Activated gamma-delta T cell treated with anti-CD3 and anti-CD28 coated beads, Interleukin-2, amount 50 U/mL, for 16 hours (primary cell): ENCODE data around the gene TTLL11.
A peak's percentile ranks its signal among the peaks of the same experiment; 100 is the strongest.
"Not testable (repeated sequence)": the region's sequence is repeated elsewhere in the genome, so short reads cannot be mapped to it uniquely, and the experiment has no call there.

ENCODE experiments used
- DNase-seq: peaks from one replicate; pipeline ENCODE4 v3.0.0-alpha.2; 2020; ENCODE audit warnings: low read depth

TTLL11 gene

DNA sequence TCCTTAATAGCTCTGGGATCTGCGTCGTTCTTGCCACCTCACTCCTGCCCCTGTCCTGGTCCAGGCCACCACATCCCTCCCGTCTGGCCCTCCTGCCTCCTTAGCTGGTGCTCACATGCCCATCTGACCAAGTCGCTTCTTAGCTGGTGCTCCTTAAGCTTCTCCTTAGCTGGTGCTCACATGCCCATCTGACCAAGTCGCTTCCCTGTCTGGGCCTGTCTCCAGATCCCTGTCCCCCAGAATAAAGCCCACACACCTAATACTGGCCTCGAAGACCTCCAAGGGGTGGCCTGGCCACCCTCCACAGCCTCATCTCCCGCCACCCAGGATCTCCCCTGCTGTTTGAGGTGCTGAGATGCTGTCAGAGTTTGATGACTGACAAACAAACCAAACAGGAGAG, 31.4 kb upstream of the TTLL11 start:
- DNase-seq: no peak

DNA sequence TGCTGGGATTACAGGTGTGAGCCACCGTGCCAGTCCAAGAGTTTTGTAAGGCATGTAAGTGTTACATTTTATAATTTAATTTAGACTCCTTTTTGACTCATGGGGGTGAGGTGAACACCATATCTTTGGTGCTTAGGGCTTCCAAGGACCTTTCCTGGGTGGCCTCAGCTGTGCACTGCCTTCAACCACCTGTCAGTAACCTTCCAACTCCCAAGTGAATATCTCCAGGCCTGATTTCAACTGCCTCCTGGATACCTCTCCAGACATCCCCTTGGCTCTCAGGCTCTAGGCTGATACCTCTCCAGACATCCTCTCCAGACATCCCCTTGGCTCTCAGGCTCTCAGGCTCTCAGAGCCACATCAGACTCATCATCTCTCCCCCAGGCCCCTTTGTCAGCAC, 30.9 kb upstream of the TTLL11 start:
- DNase-seq: no peak

DNA sequence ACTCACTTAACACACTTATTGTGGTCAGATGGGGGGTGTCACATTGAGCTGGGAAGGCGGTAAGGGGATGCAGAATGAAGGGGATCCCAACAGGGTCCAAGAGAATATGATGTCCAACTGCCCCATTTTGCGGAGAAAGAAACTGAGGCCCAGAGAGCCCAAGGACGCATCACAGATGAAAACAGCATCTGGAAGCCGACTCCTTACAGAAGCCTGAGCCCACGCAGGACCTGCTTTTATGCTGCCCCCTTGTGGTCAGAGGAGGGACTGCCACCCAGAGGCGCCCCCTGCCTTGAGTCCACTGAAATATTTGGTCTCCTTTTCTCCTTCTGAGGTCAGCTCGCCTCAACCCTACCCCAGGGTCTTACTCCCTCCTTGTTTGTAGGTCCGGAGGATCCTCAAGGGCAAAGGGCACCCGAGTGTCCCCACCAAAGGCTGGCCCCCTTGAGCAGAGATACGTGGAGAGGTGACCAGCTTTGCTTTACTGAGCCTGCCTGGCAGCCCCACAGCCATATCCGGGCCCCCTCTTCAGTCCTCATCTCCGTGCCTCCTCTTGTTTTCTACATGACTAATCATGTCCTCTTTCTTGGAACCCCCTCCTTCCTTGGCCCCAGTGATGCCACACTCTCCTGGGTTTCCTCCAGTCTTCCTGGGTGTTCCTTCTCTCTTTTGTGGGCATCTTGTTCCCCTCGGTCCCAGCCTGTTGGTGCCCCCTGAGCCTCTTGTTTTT, 30.0 kb upstream of the TTLL11 start:
- peak; percentile 68 for DNase-seq

DNA sequence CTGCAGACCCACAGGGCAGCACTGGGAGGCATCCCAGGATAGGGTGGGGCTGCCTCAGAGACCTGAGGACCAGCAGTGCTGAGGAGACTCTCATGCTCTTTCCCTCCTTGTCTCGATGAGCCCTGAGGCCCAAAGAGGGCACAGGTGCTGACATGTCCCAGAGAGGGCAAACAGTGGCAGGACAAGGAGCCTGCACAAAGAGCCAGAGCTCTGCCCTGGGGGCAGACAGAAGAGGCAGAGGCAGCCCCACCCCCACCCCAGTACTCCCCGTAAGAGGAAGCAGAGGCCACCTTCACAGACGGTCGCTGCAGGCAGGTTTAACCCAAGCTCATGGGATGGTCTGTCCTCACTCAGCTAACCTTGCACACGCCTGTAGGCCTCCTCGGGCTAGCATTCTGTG, 29.4 kb upstream of the TTLL11 start:
- no peak for DNase-seq

DNA sequence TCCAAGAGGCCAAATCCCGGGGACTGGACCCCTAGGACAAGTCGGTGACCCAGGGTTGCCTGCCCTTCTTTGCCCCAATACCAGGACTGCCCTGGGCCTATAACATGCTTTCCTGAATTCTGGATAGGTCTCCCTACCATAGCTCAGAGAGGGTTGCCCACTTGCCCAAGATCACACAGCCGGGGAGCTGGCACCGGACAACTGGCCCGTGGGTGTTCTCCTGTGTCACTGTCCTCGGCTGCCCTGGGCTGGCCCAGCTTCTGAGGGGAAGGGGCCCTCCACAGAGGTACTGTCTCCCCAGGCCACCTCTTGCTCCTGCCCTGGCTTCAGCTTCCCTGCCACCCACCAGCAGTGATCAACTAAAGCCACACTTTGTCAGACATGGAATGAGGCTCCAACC, 28.8 kb upstream of the TTLL11 start:
- no peak for DNase-seq

DNA sequence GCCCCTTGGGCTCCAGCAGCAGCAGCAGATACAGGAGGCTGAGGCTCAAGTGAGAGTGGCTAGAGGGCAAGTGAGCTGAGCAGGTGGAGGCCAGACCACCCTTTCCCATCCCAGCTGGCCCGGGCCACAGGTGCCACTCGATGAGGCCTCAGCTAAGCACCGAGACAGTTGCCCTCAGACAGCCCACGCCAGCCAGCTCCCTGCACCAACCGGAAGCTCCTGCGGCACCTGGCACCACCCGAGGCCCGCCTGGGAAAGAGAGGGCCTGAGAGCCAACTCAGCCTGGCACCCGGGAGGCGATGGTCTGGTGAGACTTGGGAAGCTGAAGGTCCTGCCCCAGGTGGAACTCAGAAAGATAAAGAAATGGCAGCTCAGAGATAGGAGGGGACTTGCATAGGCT, 28.3 kb upstream of the TTLL11 start:
- no peak for DNase-seq

DNA sequence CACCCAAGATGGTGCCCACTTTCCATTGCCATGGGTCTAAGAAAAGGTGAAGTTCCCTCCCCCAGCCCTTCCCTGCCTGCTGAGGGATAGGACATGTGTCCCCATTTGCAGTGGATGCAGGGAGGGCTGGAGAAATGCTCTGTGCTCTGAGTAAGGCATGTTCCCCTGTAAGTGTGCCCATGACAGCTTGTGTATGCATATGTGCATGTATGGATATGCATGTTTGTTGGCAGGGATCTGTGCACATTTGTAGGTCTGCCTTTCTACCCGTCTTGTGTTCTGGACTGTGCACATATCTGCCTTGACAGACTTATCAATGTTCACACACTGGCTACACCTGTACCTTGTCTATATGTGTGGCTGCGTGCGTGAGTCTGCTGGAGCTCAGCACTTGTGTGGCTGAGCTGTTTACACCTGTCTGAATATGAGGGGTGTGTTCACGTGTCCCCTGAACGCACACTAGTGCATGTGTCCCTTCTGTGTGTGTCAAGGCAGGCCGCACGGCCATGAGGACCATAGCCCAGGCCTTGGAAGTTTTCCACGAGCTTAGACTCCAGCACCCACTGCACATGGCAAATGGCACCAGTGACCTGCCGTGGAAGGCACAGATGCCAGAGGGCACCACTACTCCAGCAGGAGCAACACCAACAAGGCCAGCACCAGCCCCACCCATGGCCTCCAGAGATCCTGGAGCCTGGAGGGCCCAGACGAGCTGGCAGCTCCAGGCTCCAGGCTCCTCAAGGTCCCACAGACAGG, 27.4 kb upstream of the TTLL11 start:
- no peak for DNase-seq

DNA sequence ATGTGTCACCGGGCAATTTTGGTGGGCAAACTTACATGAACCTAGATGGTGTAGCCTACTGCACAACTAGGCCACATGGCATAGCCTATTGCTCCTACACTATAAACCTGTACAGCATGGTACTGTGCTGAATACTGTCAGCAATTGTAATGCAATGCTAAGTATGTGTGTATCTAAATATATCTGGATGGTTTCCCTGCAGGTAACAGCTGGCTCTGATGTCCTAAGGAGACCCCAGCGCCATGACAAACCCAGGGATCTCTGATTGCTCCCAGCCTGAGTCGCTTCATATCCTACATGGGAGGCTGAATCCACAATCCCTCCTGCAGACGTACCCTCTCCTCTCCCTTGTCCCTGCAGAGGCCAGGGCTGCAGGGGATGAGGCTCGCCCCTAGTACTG, 26.6 kb upstream of the TTLL11 start:
- DNase-seq: no peak

DNA sequence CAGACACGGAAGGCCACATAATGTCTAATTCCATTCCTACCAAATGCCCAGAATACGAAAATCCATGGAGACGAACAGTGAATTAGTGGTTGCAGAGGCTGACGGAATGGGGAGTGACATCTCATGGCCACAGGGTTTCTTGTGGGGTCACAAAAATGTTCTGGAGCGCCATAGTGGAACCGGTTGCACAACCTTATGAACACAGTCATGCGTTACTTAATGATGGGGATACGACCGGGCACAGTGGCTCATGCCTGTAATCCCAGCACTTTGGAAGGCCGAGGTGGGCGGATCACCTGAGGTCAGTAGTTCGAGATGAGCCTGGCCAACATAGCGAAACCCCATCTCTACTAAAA, 26.0 kb upstream of the TTLL11 start:
- no peak for DNase-seq

DNA sequence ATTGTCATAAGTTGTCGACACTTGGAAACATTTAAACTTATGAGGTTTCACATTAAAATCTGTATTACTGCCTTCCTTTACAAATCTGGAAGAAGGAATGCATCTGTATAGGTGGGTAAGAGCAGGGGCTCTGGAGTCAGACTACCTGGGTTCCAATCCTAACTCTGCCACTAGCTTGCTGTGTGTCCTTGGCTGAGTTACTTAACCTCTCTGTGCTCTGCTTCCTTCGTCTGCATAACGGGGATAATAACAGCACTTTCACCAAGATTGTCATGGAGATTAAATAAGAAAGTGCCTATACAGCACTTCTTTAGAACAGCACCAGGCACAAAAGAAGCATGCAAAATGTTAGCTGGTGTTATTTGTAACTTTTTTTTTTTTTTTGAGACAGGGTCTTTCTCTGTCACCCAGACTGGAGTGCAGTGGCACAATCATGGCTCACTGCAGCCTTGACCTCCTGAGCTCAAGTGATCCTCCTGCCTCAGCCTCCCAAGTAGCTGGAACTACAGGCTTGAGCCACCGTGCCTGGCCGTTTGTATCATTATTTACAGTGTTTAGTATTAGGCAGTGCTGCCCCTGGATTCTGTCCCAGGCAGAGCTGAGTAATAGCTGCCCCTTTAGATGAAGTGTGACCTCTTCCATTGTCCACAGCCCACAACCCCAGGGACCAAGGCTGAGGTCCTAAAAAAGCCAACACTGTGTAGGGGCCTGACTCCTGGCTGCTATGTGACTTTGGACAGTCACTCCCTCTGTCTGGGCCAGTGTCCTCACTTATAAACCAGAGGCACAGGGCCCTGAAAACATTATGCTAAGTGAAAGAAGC, 25.4 kb upstream of the TTLL11 start:
- no peak for DNase-seq

DNA sequence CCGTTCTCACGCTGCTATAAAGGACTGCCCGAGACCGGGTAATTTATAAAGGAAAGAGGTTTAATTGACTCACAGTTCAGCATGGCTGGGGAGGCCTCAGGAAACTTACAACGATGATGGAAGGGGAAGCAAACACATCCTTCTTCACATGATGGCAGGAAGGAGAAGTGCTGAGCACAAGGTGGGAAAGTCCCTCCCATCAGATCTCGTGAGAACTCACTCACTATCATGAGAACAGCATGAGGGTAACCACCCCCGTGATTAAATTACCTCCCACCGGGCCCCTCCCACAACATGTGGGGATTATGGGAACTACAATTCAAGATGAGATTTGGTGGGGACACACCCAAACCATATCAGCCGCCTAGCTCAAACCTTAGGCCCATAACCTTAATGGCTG, 24.1 kb upstream of the TTLL11 start:
- not testable (repeated sequence) for DNase-seq

DNA sequence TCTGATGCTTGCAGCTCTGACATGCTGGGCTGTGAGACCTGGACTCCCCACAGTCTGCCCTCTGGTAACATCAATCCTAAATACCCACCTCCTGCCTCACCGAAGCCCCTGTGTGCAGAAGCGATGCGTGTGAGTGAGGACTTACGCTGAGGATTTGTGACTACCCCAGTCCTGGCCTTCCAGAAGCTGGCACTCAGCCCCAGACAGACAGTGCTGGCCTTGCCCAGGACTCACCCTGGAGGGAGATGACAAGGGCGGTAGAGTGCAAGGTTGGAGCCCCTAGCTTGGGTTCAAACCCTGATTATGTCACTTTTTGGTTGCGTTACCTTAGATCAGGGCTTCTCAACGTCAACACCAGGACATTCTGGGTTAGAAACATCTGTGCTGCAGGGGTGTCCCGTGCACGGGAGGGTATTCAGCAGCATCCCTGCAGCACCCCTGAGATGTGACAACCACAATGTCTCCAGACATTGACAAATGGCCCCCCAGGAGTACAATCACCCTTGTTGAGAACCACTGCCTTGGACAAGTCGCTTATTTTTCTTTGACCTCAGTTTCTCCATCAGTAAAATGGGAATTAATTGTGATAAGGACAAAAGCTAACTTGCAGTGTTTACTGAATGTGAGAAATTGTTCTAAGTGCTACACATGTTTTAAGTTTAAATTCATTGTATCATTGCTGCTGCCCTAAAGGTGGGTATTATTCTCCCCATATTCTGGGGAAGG, 23.5 kb upstream of the TTLL11 start:
- no peak for DNase-seq

DNA sequence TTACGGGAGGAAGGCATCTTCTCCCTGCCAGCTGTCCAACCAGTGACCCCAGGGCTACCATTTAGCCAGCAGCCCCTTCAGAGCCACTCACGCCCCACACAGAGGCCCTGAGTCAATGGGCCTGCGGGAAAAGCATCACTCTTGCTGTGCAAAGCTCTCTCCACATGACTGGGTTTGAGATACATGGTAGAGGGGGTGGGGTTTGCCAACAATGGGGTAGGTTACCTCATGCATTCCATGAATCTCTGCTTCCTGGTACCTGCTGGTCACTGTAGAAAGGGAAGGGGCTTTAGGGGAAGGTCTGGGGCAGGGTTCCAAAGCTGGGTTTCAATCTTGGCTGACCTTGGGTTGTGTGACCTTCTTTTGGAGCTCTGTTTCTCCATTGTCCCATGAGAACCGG, 22.9 kb upstream of the TTLL11 start:
- no peak for DNase-seq

DNA sequence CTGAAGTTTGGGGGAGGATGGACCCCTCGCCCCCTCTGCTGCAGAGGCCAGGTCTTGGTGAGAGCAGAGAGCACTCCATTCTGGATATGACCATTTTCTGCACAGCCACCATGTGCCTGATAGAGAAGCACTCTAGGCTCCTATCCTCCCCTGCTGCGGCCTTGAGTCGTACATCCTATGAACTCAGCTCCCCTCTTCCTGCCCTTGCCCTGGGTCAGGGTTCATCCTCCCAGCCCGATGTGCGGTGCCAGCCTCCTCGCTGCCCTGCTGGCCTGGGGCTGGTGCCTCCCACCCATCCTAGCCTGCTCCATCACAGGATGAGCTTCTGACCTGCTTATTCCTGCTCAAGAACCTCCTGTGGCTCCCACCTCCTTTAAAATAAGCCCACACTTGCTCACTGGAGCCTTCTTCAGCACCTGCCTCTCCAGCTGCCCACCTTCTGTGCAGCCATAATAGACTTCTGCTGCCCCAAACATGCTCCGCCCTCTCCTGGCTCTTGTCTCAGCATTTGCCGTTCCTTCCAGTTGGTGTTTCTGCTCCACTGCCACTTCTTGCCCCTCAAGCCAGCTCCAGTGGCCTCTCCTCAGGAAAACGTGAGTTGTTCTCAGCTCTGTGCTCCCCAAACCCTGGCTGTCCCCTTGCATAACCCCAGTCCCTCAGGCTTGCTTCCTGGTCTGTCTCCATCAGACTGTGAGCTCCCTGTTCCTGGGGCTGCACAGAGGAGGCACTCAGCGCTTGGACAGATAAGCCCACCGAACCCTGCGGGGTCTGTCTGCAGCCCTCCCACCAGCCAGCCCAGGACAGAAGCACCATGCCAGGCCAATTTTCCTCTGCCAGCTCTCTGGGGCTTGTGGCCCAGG, 22.3 kb upstream of the TTLL11 start:
- DNase-seq: no peak

DNA sequence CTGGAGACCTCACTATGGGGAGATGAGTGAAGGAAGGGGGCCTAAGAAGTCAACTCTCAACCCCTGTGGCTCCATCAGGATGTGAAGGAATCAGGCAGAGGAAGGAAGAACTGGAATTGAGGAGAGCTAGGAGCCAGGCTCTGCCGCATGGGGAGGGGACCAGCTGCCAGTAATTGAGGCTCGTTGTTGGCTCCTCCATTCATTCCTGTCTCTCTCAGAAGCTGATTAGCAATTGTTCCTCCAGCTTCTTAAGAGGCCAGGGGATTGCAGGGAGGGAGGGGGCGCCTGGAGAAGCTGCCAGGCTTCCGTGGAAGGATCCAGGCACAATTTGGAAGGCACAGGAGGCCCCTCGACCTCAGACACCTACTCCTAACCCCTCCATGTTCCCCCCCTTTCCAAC, 20.5 kb upstream of the TTLL11 start:
- DNase-seq: no peak

DNA sequence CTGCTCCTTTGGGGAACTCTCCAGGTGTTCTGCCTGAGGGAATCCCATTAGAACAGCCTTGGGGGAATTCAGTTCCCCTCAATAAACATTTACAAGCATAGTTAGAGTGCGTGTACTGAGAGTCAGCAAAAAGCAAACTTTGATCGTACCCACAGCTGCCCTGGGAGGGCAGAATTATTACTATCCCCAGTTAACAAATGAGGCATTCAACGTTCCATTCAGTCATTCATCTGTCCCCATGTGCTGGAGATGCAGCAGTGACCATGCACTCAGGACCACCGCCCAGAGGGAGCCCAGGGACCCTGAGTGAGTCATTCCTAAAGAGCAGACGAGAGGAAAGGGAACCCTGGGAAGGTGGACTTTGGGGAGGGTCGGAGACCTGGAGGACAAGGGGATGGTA, 19.1 kb upstream of the TTLL11 start:
- no peak for DNase-seq

DNA sequence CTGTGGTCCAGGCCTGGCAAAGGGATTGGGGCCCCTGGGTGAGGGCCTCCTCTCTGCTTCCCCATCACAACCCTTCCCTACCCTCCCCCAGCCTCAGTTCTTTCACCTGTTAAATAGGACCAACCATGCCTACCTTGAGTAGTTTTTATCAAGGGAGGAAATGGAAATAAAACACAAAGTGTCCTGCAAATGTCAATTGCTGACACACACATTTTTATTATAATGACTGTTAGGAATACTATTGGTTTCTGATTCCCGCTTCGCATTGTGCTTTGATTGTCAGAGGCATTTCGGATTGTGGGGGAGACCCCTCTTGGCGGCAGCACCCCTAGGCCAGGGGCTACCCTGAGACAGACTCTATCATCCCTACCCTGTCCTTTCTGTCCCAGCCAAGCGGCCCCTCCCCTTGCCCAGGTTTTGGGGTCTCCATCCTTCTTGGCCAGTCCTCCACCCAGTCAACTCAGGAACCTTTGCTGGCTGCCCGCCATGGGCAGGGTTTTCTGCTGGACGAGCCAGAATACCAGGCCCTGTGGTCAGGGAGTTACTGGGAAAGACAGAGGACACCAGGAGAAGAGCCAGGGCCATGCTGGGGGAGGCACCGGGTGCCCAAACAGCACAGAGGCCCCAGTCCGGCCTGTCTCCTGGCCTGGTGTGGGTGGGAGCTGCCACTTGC, 18.4 kb upstream of the TTLL11 start:
- no peak for DNase-seq

DNA sequence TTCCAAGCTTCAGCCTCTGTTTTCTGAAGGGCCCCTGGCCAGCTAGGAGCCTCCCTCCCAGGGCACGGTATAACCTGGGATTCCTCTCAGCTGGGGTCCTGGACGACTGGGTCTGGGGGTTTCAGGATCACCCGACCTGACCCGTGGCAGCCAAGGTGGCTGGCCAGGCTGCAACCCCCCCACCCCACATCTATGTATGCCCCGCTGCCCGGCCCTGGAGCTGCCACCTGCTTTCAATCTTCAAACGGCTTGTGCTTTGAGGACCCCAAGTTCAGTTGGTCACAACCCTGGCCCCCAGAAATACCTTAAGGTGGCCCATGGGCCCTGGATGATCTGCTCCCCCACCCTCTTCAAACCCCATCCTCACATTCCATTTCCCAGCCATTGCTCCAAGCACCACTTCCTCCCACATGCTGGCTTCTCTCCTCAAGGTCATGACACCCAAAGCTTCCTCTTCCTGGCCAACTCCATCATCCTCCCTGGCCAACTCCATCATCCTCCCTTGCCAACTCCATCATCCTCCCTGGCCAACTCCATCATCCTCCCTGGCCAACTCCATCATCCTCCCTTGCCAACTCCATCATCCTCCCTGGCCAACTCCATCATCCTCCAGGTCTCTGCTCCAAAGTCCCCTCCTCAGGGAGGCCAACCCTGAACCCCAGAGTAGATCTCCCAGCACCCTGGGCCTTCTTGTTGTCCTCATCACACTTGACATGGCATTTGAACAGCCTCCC, 17.2 kb upstream of the TTLL11 start:
- no peak for DNase-seq

DNA sequence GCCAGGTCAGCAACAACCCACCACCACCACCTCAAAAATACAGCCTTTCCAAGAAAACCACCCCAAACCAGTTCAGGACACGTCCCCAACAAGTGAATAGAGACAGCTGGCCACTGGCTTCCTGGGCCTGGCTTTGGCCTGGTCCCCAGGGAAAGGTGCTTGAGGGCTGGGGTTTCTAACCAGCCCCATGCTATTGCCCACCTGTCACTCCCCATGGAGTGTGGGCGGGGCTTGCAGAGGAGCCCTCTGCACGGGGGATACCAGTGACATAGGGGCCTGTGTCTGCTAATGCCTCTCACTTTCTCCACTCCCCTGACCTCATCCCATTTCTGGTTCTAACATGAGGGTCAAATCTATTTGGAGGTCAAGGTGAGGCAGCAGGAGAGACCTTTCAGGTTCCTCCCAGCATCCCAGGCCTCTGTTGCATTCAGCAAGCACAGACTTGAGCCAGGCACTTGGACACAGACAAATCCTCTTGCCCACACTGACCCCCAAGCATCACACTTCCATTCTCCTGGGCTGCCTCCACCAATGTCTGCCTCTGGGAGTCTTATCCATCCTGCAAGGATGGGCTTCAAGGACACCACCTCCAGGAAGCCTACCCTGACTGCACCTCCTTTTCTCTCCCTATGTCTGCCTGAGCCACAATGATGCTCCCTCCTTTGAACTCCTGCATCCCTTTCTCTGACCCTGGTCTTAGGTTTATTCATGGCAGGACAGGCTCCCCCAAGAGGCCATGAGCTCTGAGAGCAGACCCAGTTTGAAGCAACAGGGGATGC, 16.1 kb upstream of the TTLL11 start:
- no peak for DNase-seq
